ENCODE results near the gene TFG.
A peak's percentile ranks its signal among the peaks of the same experiment; 100 is the strongest.

TFG gene

DNA sequence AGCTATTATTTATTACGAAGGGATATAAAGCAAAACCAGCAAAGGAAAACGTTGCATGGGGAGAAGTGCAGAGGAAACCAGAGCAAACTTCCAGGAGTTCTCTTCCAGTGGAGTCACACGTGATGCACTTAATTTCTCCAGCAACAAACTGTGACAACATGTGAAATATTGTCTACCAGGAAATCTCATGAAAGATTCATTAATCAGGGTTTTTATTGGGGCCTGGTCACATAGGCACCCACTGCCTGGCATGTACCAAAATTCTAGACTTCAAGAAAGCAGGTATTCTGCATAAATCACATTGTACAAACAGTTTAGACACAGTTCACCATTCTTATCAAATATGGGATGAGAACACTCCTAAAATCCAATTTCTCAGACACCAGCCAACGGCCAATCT is 5.4 kb upstream of the TFG start:
- no peak for DNase-seq (ENCODE audit: extremely low read depth in 1 of 2, low read depth in 1 of 2)

DNA sequence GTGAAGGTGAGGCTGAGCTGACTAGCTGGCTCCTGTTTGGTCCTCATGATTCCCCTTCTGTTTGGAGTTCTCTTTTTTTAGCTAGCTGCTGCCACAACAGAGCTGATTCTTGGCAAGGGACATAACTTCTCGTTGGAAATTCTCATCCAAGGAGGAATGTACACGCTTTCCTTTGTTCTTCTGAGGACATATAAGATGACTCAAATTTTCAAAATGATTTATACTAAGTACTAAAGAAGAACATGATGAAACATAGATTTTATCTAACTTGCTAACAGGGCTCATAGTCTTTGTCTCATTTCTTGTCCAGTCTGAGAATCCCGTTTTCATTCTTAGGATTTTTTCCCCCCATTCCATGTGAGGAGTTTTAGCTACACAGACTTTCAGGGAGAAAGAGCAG is 2.9 kb upstream of the TFG start:
- DNase-seq (ENCODE audit: extremely low read depth in 1 of 2, low read depth in 1 of 2), result no peak

DNA sequence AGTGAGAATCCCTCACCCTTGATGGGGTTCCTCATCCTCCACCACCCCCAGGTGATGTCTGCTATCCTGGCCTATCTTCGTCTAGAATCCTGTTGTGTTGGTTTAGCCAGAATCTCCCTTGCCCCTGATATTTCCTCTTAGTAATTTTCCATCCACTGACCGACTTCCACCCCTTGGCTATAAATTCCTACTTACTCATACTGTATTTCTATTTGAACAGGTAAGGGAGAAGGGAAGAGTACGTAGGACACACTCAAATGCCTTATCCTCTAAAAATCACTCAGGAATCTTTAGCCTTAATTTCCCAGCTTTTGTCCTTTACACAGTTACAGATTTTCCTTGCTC is 678 bp upstream of the TFG start:
- DNase-seq (ENCODE audit: extremely low read depth in 1 of 2, low read depth in 1 of 2), result no peak

DNA sequence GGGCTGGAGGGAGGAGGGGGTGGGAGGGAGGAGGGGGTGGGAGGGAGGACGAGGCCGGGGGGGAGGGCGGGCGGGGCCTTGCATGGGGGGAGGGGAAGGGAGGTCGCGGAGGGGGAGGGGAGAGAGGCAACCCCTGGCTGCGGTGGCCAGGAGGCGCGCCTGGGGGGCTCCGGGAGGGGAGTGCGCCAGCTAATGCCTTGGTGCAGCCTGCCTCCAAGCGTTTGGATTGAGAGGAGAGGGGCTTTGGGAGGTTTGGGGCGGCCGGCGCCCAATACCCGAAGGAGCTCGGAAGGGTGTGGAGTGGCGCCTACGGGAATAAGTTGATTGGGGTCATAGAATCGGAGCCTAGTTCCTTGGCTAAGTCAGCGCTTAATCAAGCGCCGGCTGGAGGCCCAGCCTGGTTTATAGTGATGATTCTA is 557 bp downstream of the TFG start:
- DNase-seq (ENCODE audit: extremely low read depth in 1 of 2, low read depth in 1 of 2), result no peak

DNA sequence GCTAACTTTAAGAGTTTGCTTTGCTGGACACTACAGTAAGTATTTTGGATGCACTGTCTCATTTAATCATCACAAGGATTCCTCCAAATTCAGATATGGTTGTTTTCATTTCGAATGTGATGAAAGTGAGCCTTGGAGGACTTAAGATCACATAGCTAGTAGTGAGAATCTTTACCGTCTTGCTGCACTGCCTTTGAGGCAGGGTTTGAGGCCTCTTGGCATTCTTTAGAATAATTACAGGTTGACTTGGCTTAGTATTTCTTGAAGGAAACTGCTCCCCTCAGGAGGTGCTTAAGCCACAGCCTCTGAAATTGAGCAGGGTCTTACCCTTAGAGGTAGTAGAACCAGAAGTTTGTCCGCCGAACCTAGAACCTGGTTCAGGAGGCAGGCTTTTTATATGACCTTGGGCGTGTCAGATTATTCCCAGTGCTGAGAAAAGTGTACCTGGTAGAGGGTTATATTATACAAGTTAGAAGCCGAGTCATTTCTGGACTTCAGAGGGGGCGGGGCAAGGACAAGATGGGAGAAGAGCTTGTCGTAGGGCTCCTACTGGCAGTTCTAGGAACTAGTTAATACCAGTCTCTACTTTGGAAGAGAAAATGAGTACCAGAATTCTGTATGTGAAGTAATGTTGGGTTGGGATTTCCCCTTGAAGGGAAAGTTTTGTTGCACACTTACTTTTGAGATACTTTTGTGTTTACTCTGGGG is 1.1 kb downstream of the TFG start:
- peak; percentile 48 to 80 for DNase-seq (ENCODE audit: extremely low read depth in 1 of 2, low read depth in 1 of 2)

DNA sequence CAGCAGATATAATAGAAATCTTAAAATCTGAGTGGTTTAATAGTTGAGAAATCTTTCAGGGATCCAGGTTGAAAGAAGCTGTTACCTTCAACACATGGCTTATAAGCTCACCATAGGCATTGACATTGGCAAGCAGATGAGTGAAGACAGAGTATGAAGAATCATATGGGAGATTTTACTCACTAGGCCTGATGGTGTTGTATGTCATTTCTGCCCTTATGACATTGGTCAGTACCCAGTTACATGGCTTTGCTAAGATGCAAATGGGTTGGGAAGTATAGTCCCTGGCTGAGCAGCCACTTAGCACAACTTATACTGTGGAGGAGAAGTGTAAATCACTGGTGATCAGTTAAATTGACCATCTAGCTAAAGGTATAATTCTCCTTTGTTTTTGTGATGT is 5.9 kb downstream of the TFG start:
- no peak for DNase-seq (ENCODE audit: extremely low read depth in 1 of 2, low read depth in 1 of 2)

DNA sequence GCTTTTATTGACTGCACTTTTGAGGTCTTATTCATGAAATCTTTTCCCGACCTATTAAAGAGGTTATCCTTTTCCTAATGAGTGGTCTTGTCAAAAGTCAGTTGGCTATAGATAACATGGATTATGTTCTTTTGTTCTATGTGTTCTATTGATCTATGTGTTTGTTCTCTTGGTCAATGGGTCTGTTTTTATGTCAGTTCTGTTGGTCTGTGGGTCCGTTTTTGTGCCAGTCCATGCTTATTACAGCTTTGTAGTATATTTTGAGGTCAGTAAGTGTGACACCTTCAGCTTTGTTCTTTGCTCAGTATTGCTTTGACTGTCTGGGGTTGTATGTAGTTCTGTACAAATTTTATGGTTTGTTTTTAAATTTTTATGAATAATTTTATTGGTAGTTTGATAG is 7.8 kb downstream of the TFG start:
- DNase-seq (ENCODE audit: extremely low read depth in 1 of 2, low read depth in 1 of 2), result no peak

DNA sequence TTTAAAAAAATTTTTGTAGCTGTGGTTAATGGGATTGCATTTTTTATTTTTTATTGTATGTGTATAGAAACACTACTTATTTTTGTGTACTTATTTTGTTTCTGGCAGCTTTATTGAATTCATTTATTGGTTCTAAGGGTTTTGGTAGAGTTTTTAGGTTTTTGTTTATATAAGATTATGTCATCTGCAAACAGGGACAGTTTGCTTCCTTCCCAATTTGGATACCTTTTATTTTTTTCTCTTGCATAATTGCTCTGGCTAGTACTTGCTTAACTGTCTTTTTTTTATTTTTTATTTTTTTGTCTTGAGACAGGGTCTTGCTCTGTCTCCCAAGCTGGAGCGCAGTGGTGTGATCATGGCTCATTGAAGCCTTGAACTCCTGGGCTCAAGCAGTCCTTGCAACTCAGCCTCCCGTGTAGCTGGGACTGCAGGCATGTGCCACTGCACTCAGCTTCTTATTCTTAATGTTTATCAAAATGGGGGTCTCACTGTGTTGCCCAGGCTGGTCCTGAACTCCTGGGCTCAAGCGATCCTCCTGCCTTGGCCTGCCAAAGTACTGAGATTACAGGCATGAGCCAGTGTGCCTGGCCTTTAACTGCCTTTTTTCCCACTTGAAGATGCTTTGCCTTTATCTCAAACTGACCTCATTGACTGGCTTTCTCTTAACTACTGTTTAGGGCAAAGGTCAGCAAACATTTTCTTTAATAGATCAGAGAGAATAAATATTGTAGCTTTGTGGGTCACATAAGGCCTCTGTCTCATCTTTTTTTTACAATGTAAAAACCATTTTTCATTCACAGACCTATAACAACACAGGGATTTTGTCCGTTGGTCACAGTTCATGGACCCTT is 8.6 kb downstream of the TFG start:
- no peak for DNase-seq (ENCODE audit: extremely low read depth in 1 of 2, low read depth in 1 of 2)

DNA sequence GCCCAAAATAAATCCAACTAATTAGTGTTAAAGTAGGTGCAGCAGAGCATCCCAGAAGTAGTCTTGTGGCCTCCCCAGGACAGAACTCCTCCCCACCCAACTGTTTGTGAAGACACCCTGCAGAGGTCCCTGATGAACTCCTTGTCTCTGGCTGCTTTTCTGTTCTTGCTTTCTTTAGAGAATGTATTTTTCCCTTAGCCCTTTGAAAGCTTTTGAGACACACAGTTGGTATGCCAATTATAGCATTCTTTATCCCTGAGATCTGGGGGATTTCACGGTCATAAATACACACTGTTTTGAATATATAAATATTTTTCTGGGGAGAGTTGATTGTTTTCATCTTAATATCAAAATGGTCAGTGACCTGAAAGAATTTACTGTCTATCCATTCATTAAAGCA is 9.8 kb downstream of the TFG start:
- DNase-seq (ENCODE audit: extremely low read depth in 1 of 2, low read depth in 1 of 2), result no peak

DNA sequence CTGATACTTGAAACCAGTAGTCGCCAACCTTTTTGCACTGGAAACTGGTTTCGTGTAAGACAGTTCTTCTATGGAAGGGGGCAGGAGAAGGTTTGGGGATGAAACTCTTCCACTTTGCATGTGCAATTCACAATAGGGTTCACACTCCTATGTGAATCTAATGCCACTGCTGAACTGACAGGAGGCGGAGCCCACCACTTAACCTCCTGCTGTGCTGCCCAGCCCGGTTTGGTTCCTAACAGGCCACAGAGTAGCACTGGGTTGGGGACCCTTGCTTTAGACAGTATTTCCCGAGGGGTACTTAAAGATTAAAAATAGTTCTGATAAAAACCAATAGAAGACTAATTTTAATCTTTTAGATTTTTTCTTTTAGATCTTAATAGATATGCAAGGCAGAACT is 11.1 kb downstream of the TFG start:
- no peak for DNase-seq (ENCODE audit: extremely low read depth in 1 of 2, low read depth in 1 of 2)

DNA sequence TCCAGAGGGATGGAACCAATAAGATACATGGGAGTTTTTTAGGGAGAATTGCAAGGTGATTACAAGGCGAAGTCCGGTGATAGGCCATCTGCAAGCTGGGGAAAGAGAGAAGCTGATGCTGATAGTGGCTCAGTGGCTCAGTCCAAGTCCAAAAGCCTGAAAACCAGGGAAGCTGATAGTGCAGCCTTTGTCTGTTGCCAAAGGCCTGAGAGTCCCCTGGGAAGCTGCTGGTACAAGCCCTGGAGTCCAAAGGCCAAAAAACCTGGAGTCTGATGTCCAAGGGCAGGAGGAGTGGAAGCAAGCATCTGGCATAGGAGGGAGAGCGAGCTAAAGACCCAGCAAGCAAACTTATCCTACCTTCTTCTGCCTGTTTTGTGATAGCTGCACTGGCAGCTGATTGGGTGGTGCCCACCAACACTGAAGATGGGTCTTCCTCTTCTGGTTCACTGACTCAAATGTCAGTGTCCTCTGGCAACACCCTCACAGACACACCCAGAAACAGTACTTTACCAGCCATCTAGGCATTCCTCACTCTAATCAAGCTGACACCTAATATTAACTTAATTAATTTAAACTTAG is 16.7 kb downstream of the TFG start:
- DNase-seq (ENCODE audit: extremely low read depth in 1 of 2, low read depth in 1 of 2), result no peak

DNA sequence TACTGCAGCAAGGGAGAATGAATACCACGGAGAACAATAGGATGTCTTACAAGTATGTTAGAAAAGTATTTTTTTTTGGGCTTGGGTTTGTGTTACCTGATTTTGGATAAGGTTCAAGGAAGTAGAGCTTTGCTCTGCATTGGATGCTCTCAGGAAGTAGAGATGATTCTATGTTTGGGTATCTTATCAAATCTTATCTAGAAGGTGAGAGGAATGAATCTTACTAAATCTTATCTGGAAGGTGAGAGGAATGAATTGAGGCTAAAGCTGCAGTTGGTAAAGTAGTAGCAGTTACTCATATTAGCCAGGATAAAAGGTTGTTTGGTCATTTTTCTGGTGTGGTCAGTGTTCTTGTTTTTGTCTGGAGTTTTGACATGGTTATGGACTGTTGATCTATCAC is 17.4 kb downstream of the TFG start:
- DNase-seq (ENCODE audit: extremely low read depth in 1 of 2, low read depth in 1 of 2), result no peak

DNA sequence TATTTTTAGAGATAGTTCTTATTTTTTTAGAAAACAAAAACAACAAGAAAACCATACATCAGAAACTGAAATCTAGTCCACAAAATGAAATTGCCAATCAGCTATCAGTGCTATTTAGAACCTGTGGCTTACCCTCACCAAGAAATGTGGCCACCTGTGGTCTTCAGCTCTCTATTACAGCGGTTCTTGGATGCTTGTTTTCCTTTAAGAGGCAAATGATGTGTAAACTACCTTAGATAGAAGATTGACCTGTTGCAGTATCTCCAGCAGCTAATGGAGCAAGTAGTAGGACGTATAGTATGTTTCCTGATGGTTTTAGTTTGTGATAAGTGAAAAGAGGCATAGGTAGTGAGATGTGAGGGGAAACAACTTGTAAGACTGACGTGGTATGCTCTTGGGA is 21.2 kb downstream of the TFG start:
- DNase-seq (ENCODE audit: extremely low read depth in 1 of 2, low read depth in 1 of 2), result no peak

DNA sequence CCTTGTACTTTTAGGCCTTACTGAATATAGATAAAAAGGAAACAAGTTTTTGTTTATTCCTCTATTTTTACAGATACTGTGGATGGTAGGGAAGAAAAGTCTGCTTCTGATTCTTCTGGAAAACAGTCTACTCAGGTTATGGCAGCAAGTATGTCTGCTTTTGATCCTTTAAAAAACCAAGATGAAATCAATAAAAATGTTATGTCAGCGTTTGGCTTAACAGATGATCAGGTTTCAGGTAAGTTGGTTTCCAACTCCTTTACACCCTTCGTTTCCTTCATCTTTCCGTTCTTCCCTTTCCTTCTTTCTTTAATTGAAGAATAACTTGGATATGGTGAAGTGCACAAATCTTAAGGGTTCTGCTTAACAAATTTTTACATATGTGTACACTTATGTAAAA is 23.1 kb downstream of the TFG start:
- no peak for DNase-seq (ENCODE audit: extremely low read depth in 1 of 2, low read depth in 1 of 2)

DNA sequence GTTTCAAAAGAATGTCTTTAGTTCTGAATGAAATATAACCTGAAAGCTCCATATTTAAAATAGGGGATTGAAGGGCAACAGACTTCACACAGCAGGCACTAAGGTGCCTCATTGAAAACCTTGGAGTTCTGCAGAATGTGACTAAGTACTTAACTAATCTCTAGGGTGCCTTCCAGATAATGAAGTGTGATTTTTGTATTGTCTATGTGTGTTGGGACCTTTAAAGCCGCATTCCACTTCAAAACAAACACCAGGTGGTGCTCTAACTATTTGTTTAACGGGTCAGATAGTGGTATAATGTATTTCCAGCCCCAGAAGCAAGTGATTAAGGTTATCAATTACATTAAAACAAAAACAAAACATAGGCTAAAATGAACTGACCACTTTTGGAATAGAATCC is 28.0 kb downstream of the TFG start:
- no peak for DNase-seq (ENCODE audit: extremely low read depth in 1 of 2, low read depth in 1 of 2)

DNA sequence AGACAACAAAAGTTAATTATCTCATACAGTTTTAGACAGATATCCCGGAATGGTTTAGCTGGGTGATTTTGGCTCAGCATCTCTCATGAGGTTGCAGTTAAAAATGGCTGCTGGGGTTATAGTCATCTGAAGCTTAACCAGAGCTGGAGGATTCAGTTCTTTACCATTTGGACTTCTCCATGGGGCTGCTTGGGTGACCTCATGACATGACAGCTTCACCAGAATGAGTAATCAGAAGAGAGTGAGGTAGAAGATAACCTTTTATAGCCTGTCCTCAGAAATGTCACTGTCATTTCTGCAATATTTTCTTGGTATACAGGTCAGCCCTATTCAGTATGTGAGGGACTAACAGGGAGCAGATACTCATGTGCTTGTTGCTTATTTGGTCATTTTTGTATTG is 30.9 kb downstream of the TFG start:
- DNase-seq (ENCODE audit: extremely low read depth in 1 of 2, low read depth in 1 of 2), result no peak

DNA sequence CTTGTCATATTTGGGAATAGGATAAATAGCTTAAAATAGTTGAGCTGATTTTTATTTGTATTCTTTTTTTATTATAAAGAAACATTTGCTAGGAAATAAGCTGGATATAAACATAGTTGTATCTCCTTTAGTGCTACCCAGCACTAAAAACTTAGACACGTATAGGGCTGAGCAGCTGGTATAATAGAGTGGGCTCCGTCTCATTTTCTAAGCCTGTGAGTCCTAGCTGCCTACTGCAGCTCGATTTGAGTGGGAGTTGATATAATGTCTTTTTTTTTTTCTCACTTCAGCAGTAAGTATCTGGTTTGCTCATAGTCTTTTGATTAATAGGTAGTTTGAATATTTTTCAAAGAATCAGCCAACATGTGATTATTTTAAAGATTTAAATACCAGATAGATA is 34.2 kb downstream of the TFG start:
- no peak for DNase-seq (ENCODE audit: extremely low read depth in 1 of 2, low read depth in 1 of 2)

DNA sequence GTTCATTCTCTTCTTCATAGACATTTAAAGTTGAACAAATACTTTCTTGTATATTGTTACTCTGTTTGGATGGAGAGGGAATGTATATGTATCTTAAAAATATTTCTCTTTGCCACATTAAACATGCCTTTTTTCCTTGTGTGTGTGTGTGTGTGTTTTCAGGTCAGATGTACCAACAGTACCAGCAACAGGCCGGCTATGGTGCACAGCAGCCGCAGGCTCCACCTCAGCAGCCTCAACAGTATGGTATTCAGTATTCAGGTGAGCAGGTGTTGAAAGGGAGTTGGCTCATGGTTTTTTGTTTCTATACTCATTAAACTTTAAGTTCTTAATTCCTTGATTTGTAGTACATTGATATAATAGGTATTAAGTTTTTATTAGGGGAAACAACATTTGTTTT is 35.4 kb downstream of the TFG start:
- no peak for DNase-seq (ENCODE audit: extremely low read depth in 1 of 2, low read depth in 1 of 2)

DNA sequence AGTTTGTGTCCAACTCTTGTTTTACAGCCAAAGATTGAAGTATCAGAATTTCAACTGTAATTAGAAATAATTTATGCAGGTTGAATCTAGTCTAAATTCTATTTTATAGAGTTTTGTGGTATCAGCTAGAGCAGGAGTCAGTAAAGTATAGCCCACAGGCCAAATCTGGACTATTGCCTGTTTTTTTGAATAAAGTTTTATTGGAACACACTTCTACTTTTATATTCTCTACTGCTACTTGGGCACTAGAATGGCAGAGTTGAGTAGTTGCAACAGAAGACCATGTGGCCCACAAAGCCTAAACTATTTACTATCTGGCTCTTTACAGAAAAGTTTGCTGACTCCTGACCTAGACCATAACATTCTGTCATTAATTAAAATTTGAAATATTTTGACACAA is 36.3 kb downstream of the TFG start:
- DNase-seq (ENCODE audit: extremely low read depth in 1 of 2, low read depth in 1 of 2), result no peak

DNA sequence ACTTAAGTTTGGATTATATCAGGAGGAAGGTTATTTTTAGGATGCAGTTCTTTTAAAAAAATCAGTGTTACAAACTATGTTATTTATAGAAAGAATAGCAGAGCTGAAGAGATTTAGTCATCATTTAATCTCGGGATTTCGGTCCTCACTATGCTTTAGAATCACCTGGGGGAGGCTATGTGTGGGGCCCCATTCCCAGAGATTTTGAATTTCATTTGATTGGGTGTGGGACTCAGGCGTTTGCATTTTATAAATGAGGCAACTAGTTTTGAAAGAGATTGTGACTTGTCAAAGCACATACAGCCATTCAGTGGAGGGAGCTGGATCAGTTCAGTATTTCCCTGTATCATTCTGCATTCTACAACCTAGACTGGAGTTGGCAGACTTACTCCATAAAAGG is 36.8 kb downstream of the TFG start:
- no peak for DNase-seq (ENCODE audit: extremely low read depth in 1 of 2, low read depth in 1 of 2)

DNA sequence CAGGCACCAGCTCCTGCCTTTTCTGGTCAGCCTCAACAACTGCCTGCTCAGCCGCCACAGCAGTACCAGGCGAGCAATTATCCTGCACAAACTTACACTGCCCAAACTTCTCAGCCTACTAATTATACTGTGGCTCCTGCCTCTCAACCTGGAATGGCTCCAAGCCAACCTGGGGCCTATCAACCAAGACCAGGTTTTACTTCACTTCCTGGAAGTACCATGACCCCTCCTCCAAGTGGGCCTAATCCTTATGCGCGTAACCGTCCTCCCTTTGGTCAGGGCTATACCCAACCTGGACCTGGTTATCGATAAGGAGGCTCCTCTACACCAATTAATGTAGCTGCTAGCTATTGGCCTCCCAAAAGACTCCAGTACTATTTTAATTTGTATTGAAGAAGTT is 38.9 kb downstream of the TFG start:
- DNase-seq (ENCODE audit: extremely low read depth in 1 of 2, low read depth in 1 of 2), result no peak

DNA sequence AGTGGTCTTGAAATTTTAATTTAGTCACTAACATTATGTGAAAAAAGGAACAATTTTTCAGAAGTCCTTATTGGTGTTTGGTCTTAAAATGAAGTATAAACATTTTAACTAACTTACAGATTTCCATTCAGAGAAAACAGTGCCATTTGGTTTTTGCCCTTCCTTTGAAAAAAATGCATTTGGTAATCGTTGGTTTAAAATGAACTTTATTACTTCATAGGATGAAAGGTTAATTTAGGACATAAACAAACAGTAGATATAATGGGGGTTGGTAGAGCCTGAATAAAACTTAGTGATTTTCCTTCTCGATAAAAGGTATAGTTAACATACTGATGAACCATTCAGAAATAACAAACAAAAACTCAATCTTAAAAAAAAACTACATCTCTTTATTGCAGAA is 39.7 kb downstream of the TFG start:
- no peak for DNase-seq (ENCODE audit: extremely low read depth in 1 of 2, low read depth in 1 of 2)
